GM19455 (cell line): ENCODE measurements around the gene MAP2K6.

ENCODE experiments used
- ATAC-seq: cut with Tn5 transposase; IDR thresholded peaks from one replicate; pipeline ENCODE4 v1.9.1; 2021; ENCODE audit not compliant: unreplicated experiment

MAP2K6 gene

GRCh38 chr17:69414408-69415274 lies at the start of gene MAP2K6:
TSS of gene MAP2K6 (plus strand) at chr17:69414697. CDS start at chr17:69414985, 288 bp downstream.
- ATAC-seq = peak; percentile 95

GRCh38 chr17:69367298-69367697 lies 47.2 kb upstream of the MAP2K6 start:
- ATAC-seq = peak; percentile 94

- no peak for ATAC-seq
These were observed 41.4 kb upstream of the MAP2K6 start for GRCh38 chr17:69373069-69373468.

GRCh38 chr17:69375229-69375628 lies 39.3 kb upstream of the MAP2K6 start:
- no peak for ATAC-seq

- no peak for ATAC-seq
These were observed 25.6 kb upstream of the MAP2K6 start for GRCh38 chr17:69388822-69389442.

- no peak for ATAC-seq
These were observed 23.5 kb upstream of the MAP2K6 start for GRCh38 chr17:69390795-69391501.

GRCh38 chr17:69401251-69401650 lies 13.2 kb upstream of the MAP2K6 start:
- no peak for ATAC-seq

- no peak for ATAC-seq
These were observed 12.4 kb upstream of the MAP2K6 start for GRCh38 chr17:69402052-69402451.

- ATAC-seq = no peak
These were observed 10.1 kb upstream of the MAP2K6 start for GRCh38 chr17:69404399-69404798.

- no peak for ATAC-seq
These were observed 9.4 kb upstream of the MAP2K6 start for GRCh38 chr17:69405096-69405495.

- ATAC-seq = no peak
These were observed 7.6 kb upstream of the MAP2K6 start for GRCh38 chr17:69406941-69407340.

- ATAC-seq = no peak
These were observed 6.7 kb upstream of the MAP2K6 start for GRCh38 chr17:69407759-69408158.

- no peak for ATAC-seq
These were observed 3.8 kb upstream of the MAP2K6 start for GRCh38 chr17:69410671-69411070.

GRCh38 chr17:69411766-69412165 lies 2.7 kb upstream of the MAP2K6 start:
- ATAC-seq = no peak

GRCh38 chr17:69412251-69412671 lies 2.2 kb upstream of the MAP2K6 start:
- ATAC-seq = no peak

GRCh38 chr17:69415431-69415830 lies 934 bp downstream of the MAP2K6 start:
- ATAC-seq = no peak

- ATAC-seq = no peak
These were observed 3.3 kb downstream of the MAP2K6 start for GRCh38 chr17:69417545-69418483.

- ATAC-seq = no peak
These were observed 4.0 kb downstream of the MAP2K6 start for GRCh38 chr17:69418535-69418934.

GRCh38 chr17:69423450-69423849 lies 9.0 kb downstream of the MAP2K6 start:
- ATAC-seq = no peak

GRCh38 chr17:69424287-69425041 lies 10.0 kb downstream of the MAP2K6 start:
- no peak for ATAC-seq
